GM19452 (cell line): ENCODE data around the gene DCP1B.

Experiments
- ATAC-seq: cut with Tn5 transposase; IDR thresholded peaks from one replicate; pipeline ENCODE4 v1.9.1; 2021; ENCODE audit not compliant: unreplicated experiment

The DCP1B gene

GRCh38 chr12:2004113-2004929, at the start of gene DCP1B:
Gene DCP1B, minus strand, starts transcription at chr12:2004457. Its CDS starts 26 bp downstream, at chr12:2004431.
- peak; percentile 98 for ATAC-seq

GRCh38 chr12:2053691-2054090, 49.4 kb upstream of the DCP1B start:
- ATAC-seq = no peak

GRCh38 chr12:2052826-2053678, 48.8 kb upstream of the DCP1B start, which contains the start of gene CACNA1C:
Gene CACNA1C, plus strand, starts transcription at chr12:2052987. Its CDS starts 576 bp downstream, at chr12:2053563.
- no peak for ATAC-seq

GRCh38 chr12:2051700-2052621, 47.7 kb upstream of the DCP1B start:
- no peak for ATAC-seq

- ATAC-seq = no peak
Measured at GRCh38 chr12:2049604-2050540, 45.6 kb upstream of the DCP1B start.

- ATAC-seq = no peak
Measured at GRCh38 chr12:2047752-2048151, 43.5 kb upstream of the DCP1B start.

- ATAC-seq = no peak
Measured at GRCh38 chr12:2046957-2047356, 42.7 kb upstream of the DCP1B start.

- no peak for ATAC-seq
Measured at GRCh38 chr12:2044165-2044564, 39.9 kb upstream of the DCP1B start.

- ATAC-seq = no peak
Measured at GRCh38 chr12:2043054-2043453, 38.8 kb upstream of the DCP1B start.

- ATAC-seq = no peak
Measured at GRCh38 chr12:2039034-2039433, 34.8 kb upstream of the DCP1B start.

GRCh38 chr12:2035431-2036055, 31.3 kb upstream of the DCP1B start:
- no peak for ATAC-seq

GRCh38 chr12:2034633-2035430, 30.6 kb upstream of the DCP1B start:
- no peak for ATAC-seq

GRCh38 chr12:2032506-2032905, 28.2 kb upstream of the DCP1B start:
- ATAC-seq = no peak

GRCh38 chr12:2029851-2030250, 25.6 kb upstream of the DCP1B start:
- ATAC-seq = no peak

- ATAC-seq = no peak
Measured at GRCh38 chr12:2027351-2027750, 23.1 kb upstream of the DCP1B start.

GRCh38 chr12:2023365-2023764, 19.1 kb upstream of the DCP1B start:
- no peak for ATAC-seq

- no peak for ATAC-seq
Measured at GRCh38 chr12:2020511-2020910, 16.3 kb upstream of the DCP1B start.

- ATAC-seq = no peak
Measured at GRCh38 chr12:2019126-2019525, 14.9 kb upstream of the DCP1B start.

- ATAC-seq = no peak
Measured at GRCh38 chr12:2018391-2018790, 14.1 kb upstream of the DCP1B start.
